ENCODE data around the gene TOMM40. TPM values are rescaled to one million over a fixed set of nuclear protein-coding genes. Genes with fewer than 3 reads are reported as not detected.

TOMM40 gene
- total and polyA plus RNA-seq, 2 of the 13 experiments (the other 11 are each of a cell fraction or from before 2014, with no cell fraction given), result 72.0 to 110 TPM

DNA sequence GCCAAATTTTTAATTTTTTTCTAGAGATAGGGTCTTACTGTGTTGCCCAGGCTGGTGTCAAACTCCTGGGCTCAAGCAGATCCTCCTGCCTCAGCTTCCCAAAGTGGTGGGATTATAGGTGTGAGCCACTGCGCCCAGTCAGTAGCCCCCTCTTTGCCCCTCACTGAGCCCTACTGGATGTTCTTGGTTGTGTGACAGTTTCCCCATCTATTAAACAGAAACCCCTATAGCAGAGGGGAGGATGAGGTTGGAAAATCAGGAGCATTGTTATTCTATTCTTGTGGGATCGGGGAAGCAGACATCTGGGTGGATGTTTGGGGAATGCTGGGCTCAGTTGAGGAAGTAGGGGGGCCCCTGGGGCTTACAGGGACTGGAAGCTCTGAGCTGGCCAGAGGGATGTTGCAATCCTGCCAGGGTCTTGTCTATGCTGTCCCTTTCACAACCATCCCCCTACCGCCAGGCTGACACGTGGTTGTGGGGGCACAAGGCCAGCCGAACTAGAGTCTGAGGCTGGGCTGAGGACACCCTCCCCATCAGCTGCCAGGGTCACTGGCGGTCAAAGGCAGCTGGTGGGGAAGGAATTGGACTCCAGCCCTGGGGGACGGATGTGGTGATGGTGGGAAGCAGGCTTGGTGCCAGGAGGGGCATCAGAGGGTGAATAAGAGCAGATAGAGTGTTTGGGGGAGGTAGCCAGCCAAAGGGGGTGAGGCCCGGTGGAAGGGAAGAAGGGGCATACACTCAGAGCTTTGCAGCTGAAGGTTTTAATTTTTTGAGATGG is 34.2 kb downstream of the TOMM40 start (continued):
- TF ChIP-seq ZNF737 (CRISPR knock-in tag; IDR thresholded peaks at IDR 0.05; ENCODE audit: borderline replicate concordance) (0 out of 2 replicates have a peak, but pooled peaks have one; percentile 20), SAP130 (CRISPR knock-in tag; IDR thresholded peaks at IDR 0.05; ENCODE audit: low read depth) (peak; percentile 97), CBX5 (CRISPR knock-in tag; IDR thresholded peaks at IDR 0.05; ENCODE audit: borderline replicate concordance) (peak; percentile 95), JUND (CRISPR knock-in tag; IDR thresholded peaks at IDR 0.05) (peak; percentile 85), SYNCRIP (IDR thresholded peaks at IDR 0.05; ENCODE audit: insufficient read depth, low read depth, low read length) (no peak), ZNF234 (CRISPR knock-in tag; conservative IDR thresholded peaks at IDR 0.05) (no peak), ZBTB46 (CRISPR knock-in tag; IDR thresholded peaks at IDR 0.05; ENCODE audit: borderline replicate concordance) (peak; percentile 98), ZNF775 (CRISPR knock-in tag; IDR thresholded peaks at IDR 0.05; ENCODE audit: borderline replicate concordance) (no peak), ZNF674 (CRISPR knock-in tag; IDR thresholded peaks at IDR 0.05; ENCODE audit: low read depth) (0 out of 2 replicates have a peak, but pooled peaks have one; percentile 67), TP53 (CRISPR knock-in tag; conservative IDR thresholded peaks at IDR 0.05) (peak; percentile 63; the same call in 1 of the 2 replicates), TGIF2 (CRISPR knock-in tag; IDR thresholded peaks at IDR 0.05) (peak; percentile 91), ETV5 (CRISPR knock-in tag; IDR thresholded peaks at IDR 0.05; ENCODE audit: borderline replicate concordance) (peak; percentile 91), FOXK1 (CRISPR knock-in tag; IDR thresholded peaks at IDR 0.05; ENCODE audit: borderline replicate concordance, low read depth) (peak; percentile 97), PRDM15 (CRISPR knock-in tag; IDR thresholded peaks at IDR 0.05) (0 out of 2 replicates have a peak, but pooled peaks have one; percentile 28)
- TF ChIP-seq, protein P1, sequence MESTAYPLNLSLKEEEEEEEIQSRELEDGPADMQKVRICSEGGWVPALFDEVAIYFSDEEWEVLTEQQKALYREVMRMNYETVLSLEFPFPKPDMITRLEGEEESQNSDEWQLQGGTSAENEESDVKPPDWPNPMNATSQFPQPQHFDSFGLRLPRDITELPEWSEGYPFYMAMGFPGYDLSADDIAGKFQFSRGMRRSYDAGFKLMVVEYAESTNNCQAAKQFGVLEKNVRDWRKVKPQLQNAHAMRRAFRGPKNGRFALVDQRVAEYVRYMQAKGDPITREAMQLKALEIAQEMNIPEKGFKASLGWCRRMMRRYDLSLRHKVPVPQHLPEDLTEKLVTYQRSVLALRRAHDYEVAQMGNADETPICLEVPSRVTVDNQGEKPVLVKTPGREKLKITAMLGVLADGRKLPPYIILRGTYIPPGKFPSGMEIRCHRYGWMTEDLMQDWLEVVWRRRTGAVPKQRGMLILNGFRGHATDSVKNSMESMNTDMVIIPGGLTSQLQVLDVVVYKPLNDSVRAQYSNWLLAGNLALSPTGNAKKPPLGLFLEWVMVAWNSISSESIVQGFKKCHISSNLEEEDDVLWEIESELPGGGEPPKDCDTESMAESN (CRISPR knock-in tag; conservative IDR thresholded peaks at IDR 0.05), result peak; percentile 96

Measured in HepG2 (cell line).